Lower lobe of right lung (tissue), 2 donors: ENCODE data around the gene MTG1. TPM values are rescaled to one million over a fixed set of nuclear protein-coding genes. Genes with fewer than 3 reads are reported as not detected.
"Not testable (repeated sequence)": the region's sequence is repeated elsewhere in the genome, so short reads cannot be mapped to it uniquely, and the experiment has no call there.

Source experiments
- ATAC-seq, 2 donors: fragments of 200-7000 bp; cut with Tn5 transposase; one replicate each; pipeline ENCODE4 v1.9.1; 2020 to 2022; ENCODE audit warnings: mild to moderate bottlenecking in 2 of 2, moderate library complexity in 2 of 2
- DNase-seq: peaks from one replicate; pipeline ENCODE4 v3.0.0-alpha.2; 2020
- H3K27ac ChIP-seq: fragments of 200-600 bp; one replicate; pipeline ENCODE4 v1.8.0; 2022
- H3K27me3 ChIP-seq: fragments of 200-600 bp; one replicate; pipeline ENCODE4 v1.8.0; 2022; ENCODE audit warnings: low read depth
- H3K36me3 ChIP-seq: fragments of 200-600 bp; one replicate; pipeline ENCODE4 v1.8.0; 2022; ENCODE audit warnings: mild to moderate bottlenecking
- H3K4me1 ChIP-seq: fragments of 200-600 bp; one replicate; pipeline ENCODE4 v1.8.0; 2022
- H3K4me3 ChIP-seq: fragments of 200-600 bp; one replicate; pipeline ENCODE4 v1.8.0; 2022; ENCODE audit warnings: mild to moderate bottlenecking
- H3K9me3 ChIP-seq: fragments of 200-600 bp; one replicate; pipeline ENCODE4 v1.8.0; 2022
- CTCF ChIP-seq: fragments of 200-600 bp; IDR thresholded peaks from one replicate; pipeline ENCODE4 v1.8.0; 2022; ENCODE audit warnings: antibody characterized with exemption, mild to moderate bottlenecking
- intact Hi-C: fragments of 100-400 bp; cut with DNase I; formaldehyde crosslinking; loops from one replicate; pipeline ENCODE4 v1.11.0; 2022
- total RNA-seq: library from RNA; stranded (reverse); fragmentation: NEBNext Ultra II Directional; extraction: Animal tissue kit (Norgen Biotek cat#: 25700); gene quantifications from one replicate; pipeline ENCODE4 v1.2.1, GENCODE V29; 2021
- donor health status: DM: no; HTN: yes; CAD: no; lungs with severe emphysema.

MTG1 gene
- total RNA-seq, 1 donor from 2014 or later: 41.7 TPM

- H3K4me3 ChIP-seq: no peak overlapping the region
- no peak for DNase-seq
- intact Hi-C loops: no loop called here
- H3K36me3 ChIP-seq: peaks cover 44% of the 10 kb centered on the region
- no peak for TF ChIP-seq CTCF
- H3K27me3 ChIP-seq: no peaks in the 10 kb centered on the region
- H3K4me1 ChIP-seq: no peaks in the 10 kb centered on the region
- H3K27ac ChIP-seq: no peak overlapping the region
- ATAC-seq: no peak
- H3K9me3 ChIP-seq: peaks cover 17% of the 10 kb centered on the region
These were observed 17.8 kb downstream of the MTG1 start for GRCh38 chr10:133411523-133412380.

- peaks cover 17% of the 10 kb centered on the region for H3K9me3 ChIP-seq
- intact Hi-C loops: no loop called here
- no peak overlapping the region for H3K27ac ChIP-seq
- no peak for ATAC-seq
- H3K36me3 ChIP-seq: peaks cover 39% of the 10 kb centered on the region
- TF ChIP-seq CTCF: no peak
- H3K27me3 ChIP-seq: no peaks in the 10 kb centered on the region
- H3K4me3 ChIP-seq: no peak overlapping the region
- DNase-seq: no peak
- no peaks in the 10 kb centered on the region for H3K4me1 ChIP-seq
These were observed 18.4 kb downstream of the MTG1 start for GRCh38 chr10:133412381-133412711.

DNA sequence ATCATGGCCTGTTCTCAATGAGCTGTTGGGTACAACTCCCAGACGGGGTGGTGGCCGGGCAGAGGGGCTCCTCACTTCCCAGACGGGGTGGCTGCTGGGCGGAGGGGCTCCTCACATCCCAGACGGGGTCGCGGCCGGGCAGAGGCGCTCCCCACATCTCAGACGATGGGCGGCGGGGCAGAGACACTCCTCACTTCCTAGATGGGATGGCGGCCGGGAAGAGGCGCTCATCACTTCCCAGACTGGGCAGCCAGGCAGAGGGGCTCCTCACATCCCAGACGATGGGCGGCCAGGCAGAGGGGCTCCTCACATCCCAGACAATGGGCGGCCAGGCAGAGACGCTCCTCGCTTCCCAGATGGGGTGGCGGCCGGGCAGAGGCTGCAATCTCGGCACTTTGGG is 20.4 kb downstream of the MTG1 start:
- DNase-seq, H3K4me1 ChIP-seq, H3K4me3 ChIP-seq, ATAC-seq, H3K27me3 ChIP-seq, H3K27ac ChIP-seq, intact Hi-C loops: not testable (repeated sequence)
- peaks cover 17% of the 10 kb centered on the region for H3K9me3 ChIP-seq
- peaks cover 45% of the 10 kb centered on the region for H3K36me3 ChIP-seq

- Histone ChIP-seq H3K4me1 (no peaks in the 10 kb centered on the region), H3K36me3 (peaks cover 45% of the 10 kb centered on the region), H3K27me3 (no peaks in the 10 kb centered on the region), H3K9me3 (peaks cover 17% of the 10 kb centered on the region), H3K4me3 (no peak overlapping the region), H3K27ac (no peak overlapping the region)
- peak; percentile 20 for DNase-seq
- ATAC-seq: no peak
- intact Hi-C loops: no loop called here
- no peak for TF ChIP-seq CTCF
These were observed 21.8 kb downstream of the MTG1 start for GRCh38 chr10:133415752-133416151.

DNA sequence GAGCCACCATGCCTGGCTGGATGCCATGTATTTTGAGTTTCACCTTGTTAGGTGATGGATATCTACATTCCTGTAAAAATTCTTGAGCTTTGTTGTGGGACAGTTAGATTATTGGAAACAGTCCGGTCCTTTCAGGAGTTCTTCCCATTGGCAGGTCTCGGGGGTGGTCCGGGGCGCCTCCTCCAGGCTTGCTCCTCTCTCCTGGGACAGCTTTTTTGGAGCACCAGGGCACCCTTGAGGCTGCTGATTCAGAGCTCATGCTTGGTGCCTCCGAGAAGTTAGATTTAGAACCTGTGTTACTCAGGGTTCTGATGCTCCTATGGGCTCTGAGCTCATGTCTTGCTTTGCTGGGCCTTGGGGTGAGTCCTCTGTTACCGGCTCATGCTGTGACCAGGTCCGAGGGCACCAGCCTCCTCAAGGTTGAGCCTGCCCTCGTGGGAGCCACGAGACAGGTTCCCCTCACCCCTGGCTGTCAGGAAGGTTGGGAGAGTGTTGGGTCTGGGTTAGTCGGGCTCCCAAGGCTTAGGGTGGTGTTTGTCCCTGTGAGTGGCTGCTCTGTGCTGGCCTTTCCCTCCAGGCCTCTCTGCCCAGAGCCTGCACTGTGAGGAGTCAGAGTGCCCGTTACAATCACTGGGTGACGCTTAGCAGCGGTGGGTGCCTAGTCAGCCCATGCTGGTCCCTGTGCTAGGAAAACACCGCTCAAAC is 24.5 kb downstream of the MTG1 start:
- intact Hi-C loops: no loop called here
- Histone ChIP-seq H3K27me3 (no peaks in the 10 kb centered on the region), H3K36me3 (peaks cover 28% of the 10 kb centered on the region), H3K9me3 (no peaks in the 10 kb centered on the region), H3K4me3 (no peak overlapping the region), H3K4me1 (no peaks in the 10 kb centered on the region), H3K27ac (no peak overlapping the region)
- DNase-seq: peak; percentile 34
- no peak for ATAC-seq
- no peak for TF ChIP-seq CTCF
